GM13976 (cell line): Measurements from ENCODE around the gene THSD4.

Experiments used
- DNase-seq: peaks from one replicate; pipeline ENCODE4 v3.0.0; 2012; ENCODE audit warnings: low spot score
- CTCF ChIP-seq: IDR thresholded peaks from 2 replicates; pipeline ENCODE4 v1.5.1; 2012; ENCODE audit warnings: borderline replicate concordance, mild to moderate bottlenecking; ENCODE audit not compliant: insufficient read depth; ENCODE audit errors: extremely low read depth, missing control alignments, control extremely low read depth
- in situ Hi-C: fragments of 300-500 bp; cut with MboI; formaldehyde crosslinking; loops from one replicate; pipeline ENCODE4 v1.12.0; 2022; ENCODE audit warnings: low sequenced_read_pairs, mixed read lengths, inconsistent platforms; ENCODE audit not compliant: unreplicated experiment

THSD4 gene

GRCh38 chr15:71691458-71692417, 576.5 kb downstream of the THSD4 start:
- no peak for TF ChIP-seq CTCF
- no peak for DNase-seq
- in situ Hi-C loops: no loop called here

GRCh38 chr15:71697236-71697635, 582.0 kb downstream of the THSD4 start:
- TF ChIP-seq CTCF: no peak
- in situ Hi-C loops: no loop called here
- DNase-seq: no peak

GRCh38 chr15:71698030-71698429, 582.8 kb downstream of the THSD4 start:
- DNase-seq: no peak

GRCh38 chr15:71698742-71699141, 583.5 kb downstream of the THSD4 start:
- in situ Hi-C loops: no loop called here
- TF ChIP-seq CTCF: no peak
- DNase-seq: no peak

More at GRCh38 chr15:71698030-71698429, 582.8 kb downstream of the THSD4 start:
- in situ Hi-C loops: no loop called here
- no peak for TF ChIP-seq CTCF

GRCh38 chr15:71699977-71700376, 584.7 kb downstream of the THSD4 start:
- in situ Hi-C loops: no loop called here
- no peak for TF ChIP-seq CTCF
- DNase-seq: no peak

GRCh38 chr15:71701808-71702207, 586.5 kb downstream of the THSD4 start:
- in situ Hi-C loops: no loop called here
- no peak for DNase-seq

More at GRCh38 chr15:71701808-71702207, 586.5 kb downstream of the THSD4 start:
- no peak for TF ChIP-seq CTCF
